Sigmoid colon (tissue), 4 donors: ENCODE data around the gene IDI1.
"Not testable (repeated sequence)": the region's sequence is repeated elsewhere in the genome, so short reads cannot be mapped to it uniquely, and the experiment has no call there.

Source experiments
- EP300 ChIP-seq, 4 donors: sonication (generic); formaldehyde crosslinking; IDR thresholded peaks; one replicate each; pipeline ENCODE4 v1.6.1; 2017; ENCODE audit warnings: antibody characterized with exemption in 4 of 4
- POLR2A ChIP-seq, 2 donors: fragments of 450-650 bp; IDR thresholded peaks; one replicate each; pipeline ENCODE4 v1.6.1; 2016; ENCODE audit warnings: antibody characterized with exemption in 2 of 2, mild to moderate bottlenecking in 2 of 2, moderate library complexity in 2 of 2
- POLR2AphosphoS5 ChIP-seq, 4 donors: sonication (generic); formaldehyde crosslinking; IDR thresholded peaks; one replicate each; pipeline ENCODE4 v1.6.1; 2017; ENCODE audit warnings: antibody characterized with exemption in 4 of 4

GRCh38 chr10:1038769-1039168 is 10.2 kb downstream of the IDI1 start:
- not testable (repeated sequence) for TF ChIP-seq POLR2A, EP300, POLR2AphosphoS5 (IDR thresholded peaks at IDR 0.05)
